Measurements from ENCODE around the gene ZNF358. TPM values are rescaled to one million over a fixed set of nuclear protein-coding genes. Genes with fewer than 3 reads are reported as not detected.

The ZNF358 gene
- total and polyA plus RNA-seq, 11 donors: 49.3 to 159 (median 74.4) TPM

GRCh38 chr19:7526059-7526929 lies 10.4 kb downstream of the ZNF358 start:
- intact Hi-C loops (cut with DNase I): loop anchor here in 1 of 10 donors (10.0 kb wide), 1 partner anchor 131 kb away; no protein-coding TSS in a partner anchor
- H3K4me1 ChIP-seq: peaks cover 0 to 41% (median 17%) of the 10 kb centered on the region in 12 donors
- TF ChIP-seq CTCF (IDR thresholded peaks at IDR 0.05) (no peak), POLR2A (IDR thresholded peaks at IDR 0.05) (no peak)
- no peak overlapping the region for H3K4me3 ChIP-seq
- peak in 1 of 5 donors; percentile 51 for DNase-seq
- peaks cover 0 to 67% (median 40%) of the 10 kb centered on the region in 9 donors for H3K36me3 ChIP-seq
- WGBS, 4 donors: 86 to 92% (median 89%) methylated on average over 26 to 31 of the region's 31 CpGs
- H3K27me3 ChIP-seq: no peaks in the 10 kb centered on the region
- H3K9me3 ChIP-seq: no peaks in the 10 kb centered on the region
- ATAC-seq: no peak
- H3K27ac ChIP-seq: no peak overlapping the region

- peak in 3 of 5 donors; percentile 62 to 82 (median 78) for DNase-seq
- H3K27ac ChIP-seq: peak overlapping the region in 1 of 12 donors; percentile 46
- no peak overlapping the region for H3K4me3 ChIP-seq
- no peaks in the 10 kb centered on the region for H3K27me3 ChIP-seq
- TF ChIP-seq CTCF (IDR thresholded peaks at IDR 0.05): no peak
- TF ChIP-seq POLR2A (IDR thresholded peaks at IDR 0.05): no peak
- peaks cover 0 to 69% (median 40%) of the 10 kb centered on the region in 9 donors for H3K36me3 ChIP-seq
- peak in 3 of 4 donors; percentile 21 to 55 (median 54) for ATAC-seq
- H3K9me3 ChIP-seq: no peaks in the 10 kb centered on the region
- H3K4me1 ChIP-seq: peaks cover 0 to 33% (median 12%) of the 10 kb centered on the region in 12 donors
- intact Hi-C loops (cut with DNase I): loop anchor here in 1 of 10 donors (10.0 kb wide), 1 partner anchor 133 kb away; no protein-coding TSS in a partner anchor
- 81 to 88% (median 83%) methylated on average over 13 to 25 of the region's 25 CpGs for WGBS, 4 donors
Measured at GRCh38 chr19:7527516-7528191, 11.8 kb downstream of the ZNF358 start.

GRCh38 chr19:7528192-7528519 lies 12.3 kb downstream of the ZNF358 start:
- no peak for ATAC-seq
- Histone ChIP-seq H3K4me3 (no peak overlapping the region), H3K36me3 (peaks cover 0 to 69% (median 40%) of the 10 kb centered on the region in 9 donors), H3K4me1 (peaks cover 0 to 33% (median 8%) of the 10 kb centered on the region in 12 donors), H3K27ac (no peak overlapping the region), H3K27me3 (no peaks in the 10 kb centered on the region), H3K9me3 (no peaks in the 10 kb centered on the region)
- TF ChIP-seq CTCF (IDR thresholded peaks at IDR 0.05): no peak
- no peak for TF ChIP-seq POLR2A (IDR thresholded peaks at IDR 0.05)
- intact Hi-C loops (cut with DNase I): loop anchor here in 1 of 10 donors (10.0 kb wide), 1 partner anchor 133 kb away; no protein-coding TSS in a partner anchor
- 91 to 93% (median 92%) methylated on average over 4 to 7 of the region's 7 CpGs for WGBS, 4 donors
- DNase-seq: no peak
